AG09309 (cell line): Measurements from ENCODE around the gene SORL1-AS1.
A peak's percentile ranks its signal among the peaks of the same experiment; 100 is the strongest.

Experiments
- DNase-seq: peaks from one replicate; pipeline ENCODE4 v3.0.0-alpha.2; 2010; ENCODE audit warnings: low read depth
- H3K4me3 ChIP-seq: 2 replicates; pipeline ENCODE4 v1.5.1; 2011; ENCODE audit warnings: mild to moderate bottlenecking, low read depth, low read length, moderate library complexity; ENCODE audit not compliant: control insufficient read depth
- TF ChIP-seq, protein P1 (sequence below): IDR thresholded peaks from 2 replicates; pipeline ENCODE4 v1.5.1; 2011; ENCODE audit warnings: mild to moderate bottlenecking, low read depth, low read length, inconsistent platforms; ENCODE audit not compliant: insufficient read depth, control insufficient read depth; ENCODE audit errors: missing control alignments

The SORL1-AS1 gene

DNA sequence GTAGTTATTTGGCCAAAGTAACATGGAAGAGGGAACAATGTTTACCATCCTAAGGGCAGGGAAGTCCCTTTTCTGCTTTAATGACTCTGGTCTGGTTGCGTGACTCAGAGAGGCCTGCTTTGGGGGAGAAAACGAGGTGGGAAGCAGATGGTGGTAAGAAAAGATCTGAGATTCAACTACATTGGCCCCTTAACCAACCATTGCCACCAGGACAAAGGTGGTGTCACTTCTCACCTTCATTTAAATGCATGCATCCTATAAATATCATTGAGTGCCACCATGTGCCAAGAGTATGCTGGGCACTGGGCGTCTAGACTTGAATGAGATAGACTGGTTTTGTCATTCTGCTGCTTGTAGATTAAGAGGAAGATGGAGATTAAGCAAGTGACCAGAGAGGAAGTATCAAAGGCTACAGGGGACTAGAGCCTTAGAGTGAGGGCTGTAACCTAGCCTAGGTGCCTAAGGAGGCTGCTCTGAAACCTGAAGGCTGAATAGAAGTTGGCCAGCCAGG is 4.3 kb downstream of the SORL1-AS1 start:
- no peak for DNase-seq
- no peak overlapping the region for H3K4me3 ChIP-seq
- TF ChIP-seq, protein P1, sequence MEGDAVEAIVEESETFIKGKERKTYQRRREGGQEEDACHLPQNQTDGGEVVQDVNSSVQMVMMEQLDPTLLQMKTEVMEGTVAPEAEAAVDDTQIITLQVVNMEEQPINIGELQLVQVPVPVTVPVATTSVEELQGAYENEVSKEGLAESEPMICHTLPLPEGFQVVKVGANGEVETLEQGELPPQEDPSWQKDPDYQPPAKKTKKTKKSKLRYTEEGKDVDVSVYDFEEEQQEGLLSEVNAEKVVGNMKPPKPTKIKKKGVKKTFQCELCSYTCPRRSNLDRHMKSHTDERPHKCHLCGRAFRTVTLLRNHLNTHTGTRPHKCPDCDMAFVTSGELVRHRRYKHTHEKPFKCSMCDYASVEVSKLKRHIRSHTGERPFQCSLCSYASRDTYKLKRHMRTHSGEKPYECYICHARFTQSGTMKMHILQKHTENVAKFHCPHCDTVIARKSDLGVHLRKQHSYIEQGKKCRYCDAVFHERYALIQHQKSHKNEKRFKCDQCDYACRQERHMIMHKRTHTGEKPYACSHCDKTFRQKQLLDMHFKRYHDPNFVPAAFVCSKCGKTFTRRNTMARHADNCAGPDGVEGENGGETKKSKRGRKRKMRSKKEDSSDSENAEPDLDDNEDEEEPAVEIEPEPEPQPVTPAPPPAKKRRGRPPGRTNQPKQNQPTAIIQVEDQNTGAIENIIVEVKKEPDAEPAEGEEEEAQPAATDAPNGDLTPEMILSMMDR: no peak

- no peak for DNase-seq
Observed at GRCh38 chr11:121448011-121448410, 4.8 kb downstream of the SORL1-AS1 start.

DNA sequence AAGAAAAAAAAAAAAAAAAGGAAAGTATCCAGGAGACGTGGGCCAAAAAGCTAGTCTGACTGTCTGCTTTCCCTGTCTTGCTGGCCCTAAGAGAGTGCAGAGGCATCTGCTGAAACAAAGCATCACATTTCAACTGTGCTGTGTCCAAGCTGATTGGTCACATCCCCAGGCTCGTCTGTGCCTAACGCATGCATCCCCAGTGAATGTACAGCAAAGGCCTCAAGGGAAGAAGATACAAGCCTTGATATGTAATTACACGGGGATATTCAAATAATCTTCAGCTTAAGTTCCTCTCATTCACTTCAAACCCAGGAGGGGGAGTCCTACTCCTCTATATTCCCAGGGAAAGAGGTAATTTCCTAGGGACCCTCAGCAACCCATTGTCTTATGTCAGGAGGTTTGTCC is 6.0 kb downstream of the SORL1-AS1 start:
- DNase-seq: no peak
- TF ChIP-seq, protein P1: peak; percentile 24
- no peak overlapping the region for H3K4me3 ChIP-seq

More at GRCh38 chr11:121448011-121448410, 4.8 kb downstream of the SORL1-AS1 start:
- H3K4me3 ChIP-seq: no peak overlapping the region
- TF ChIP-seq, protein P1: no peak

DNA sequence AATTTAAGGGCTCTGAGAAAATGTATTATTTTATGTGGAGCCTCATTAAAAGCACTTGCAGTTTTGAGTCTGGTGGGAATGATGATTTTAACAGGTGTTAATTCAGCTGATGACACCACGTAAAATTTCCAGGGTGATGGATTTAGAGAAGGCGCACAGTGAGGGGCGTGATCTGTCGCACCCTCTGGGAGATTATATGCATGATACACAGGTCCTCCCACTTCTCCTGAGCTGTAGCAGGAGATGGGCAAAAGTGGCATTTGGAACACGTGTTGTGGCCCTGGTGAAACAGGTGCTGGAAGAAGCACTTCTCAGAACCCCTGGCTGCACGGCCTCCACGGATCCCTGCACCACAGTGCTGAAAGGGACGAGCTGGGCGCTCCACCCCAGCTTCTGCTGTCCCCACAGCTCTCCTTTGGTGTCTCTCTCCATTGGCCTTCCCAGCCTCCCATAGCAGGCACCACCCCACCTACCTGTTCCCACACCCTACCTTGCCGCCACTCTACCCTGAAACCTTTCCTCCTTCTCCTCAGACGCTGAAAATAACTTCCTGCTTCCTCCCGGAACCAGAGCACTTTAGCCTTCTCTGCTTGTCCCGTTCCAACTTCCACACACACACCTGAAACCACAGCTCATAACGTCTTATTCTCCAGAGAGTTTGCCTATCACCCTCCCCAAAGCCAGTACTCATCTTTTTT is 7.5 kb downstream of the SORL1-AS1 start:
- DNase-seq: no peak
- TF ChIP-seq, protein P1: no peak
- no peak overlapping the region for H3K4me3 ChIP-seq

GRCh38 chr11:121444526-121444925 is 8.2 kb downstream of the SORL1-AS1 start:
- TF ChIP-seq, protein P1: no peak
- no peak overlapping the region for H3K4me3 ChIP-seq
- DNase-seq: no peak

DNA sequence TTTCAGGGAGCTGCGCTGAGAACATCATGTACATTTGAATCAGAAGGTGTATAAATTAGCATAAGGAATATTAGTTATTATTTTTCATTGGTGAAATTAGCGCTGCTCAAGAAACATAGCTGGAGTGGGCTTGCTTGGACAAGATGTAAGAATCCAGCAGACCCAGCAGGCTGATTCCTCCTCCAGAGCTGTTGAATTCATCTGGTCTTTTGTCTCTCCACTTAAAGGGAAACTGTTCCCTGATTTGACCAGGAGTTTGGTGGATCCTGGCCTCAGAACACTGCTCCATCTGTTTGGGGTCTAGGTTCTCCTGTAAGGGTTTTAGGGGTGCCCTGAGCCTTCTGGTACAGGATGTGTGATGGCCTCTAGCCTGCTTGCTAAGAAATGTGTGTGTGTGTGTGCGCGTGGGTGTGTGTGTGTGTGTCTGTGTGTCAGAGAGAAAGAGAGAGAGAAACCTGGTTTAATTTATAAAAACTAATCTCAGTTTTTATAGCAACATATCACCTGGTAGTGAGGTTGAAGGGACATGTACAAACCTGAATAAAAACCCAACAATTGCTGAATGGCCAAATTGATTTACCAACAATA is 9.0 kb downstream of the SORL1-AS1 start:
- no peak overlapping the region for H3K4me3 ChIP-seq
- DNase-seq: no peak
- TF ChIP-seq, protein P1: no peak

DNA sequence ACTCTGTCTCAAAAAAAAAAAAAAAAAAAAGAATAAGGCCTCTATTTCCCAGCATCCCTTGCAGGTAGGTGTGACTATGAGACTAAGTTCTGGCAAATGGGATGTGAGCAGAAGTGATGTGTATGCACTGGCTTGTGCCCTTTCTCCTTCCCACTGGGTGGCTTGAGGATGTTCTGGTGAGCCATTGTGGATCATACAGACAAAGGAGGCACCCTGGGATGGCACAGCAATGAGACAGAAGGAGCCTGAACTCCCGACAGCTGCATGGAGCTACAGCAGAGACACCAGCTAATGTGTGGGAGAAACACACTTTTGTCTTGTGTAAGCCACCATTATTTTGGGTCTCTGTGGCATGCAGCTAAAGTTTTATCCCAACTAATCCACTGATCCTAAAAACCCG is 11.2 kb downstream of the SORL1-AS1 start:
- TF ChIP-seq, protein P1: no peak
- no peak for DNase-seq
- no peak overlapping the region for H3K4me3 ChIP-seq
